ENCODE data around the gene MSL1. TPM values are rescaled to one million over a fixed set of nuclear protein-coding genes. Genes with fewer than 3 reads are reported as not detected.

Gene MSL1
- total and polyA plus RNA-seq, 2 of the 4 experiments (the other 2 are of a cell fraction) = 28.3 to 48.4 TPM

DNA sequence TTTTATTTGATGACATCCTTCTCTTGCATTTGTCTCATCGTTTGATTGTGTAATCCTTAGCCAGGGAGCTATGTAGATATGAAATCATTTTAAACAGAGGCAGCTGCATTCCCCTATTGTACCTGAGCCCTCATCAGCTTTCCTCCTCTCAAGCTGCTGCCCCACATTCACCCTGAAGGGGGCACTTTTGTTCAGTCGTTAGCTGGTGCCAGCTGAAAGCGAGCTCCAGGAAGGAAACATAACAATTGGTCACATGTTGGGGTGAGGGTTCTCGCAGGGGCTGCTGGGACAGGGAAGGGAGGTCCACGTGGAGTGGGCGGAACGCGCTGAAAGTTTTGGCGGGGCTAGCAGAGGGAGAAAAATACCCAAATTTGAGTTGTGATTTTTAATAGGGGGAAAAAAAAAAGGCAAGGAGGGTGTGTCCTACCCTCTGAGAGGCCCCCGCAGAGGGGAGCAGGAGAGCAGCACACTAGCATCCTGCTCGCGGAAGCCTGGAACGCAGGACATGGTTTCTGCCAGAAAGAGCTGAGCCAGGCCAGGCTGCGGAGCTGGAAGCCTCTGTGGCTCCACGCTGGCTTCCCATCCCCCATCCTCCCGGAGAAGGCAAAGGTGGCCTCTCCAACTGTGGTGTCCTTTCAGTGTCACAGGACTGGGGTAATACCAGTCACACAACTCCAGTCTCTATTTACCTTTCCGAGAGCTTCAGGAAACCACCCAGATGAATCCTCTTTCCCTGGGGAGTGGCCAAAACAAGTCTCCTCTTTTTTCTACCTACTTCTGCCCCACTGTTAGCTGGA is 8.5 kb upstream of the MSL1 start (continued):
- TF ChIP-seq RCOR1 (IDR thresholded peaks at IDR 0.05; ENCODE audit: insufficient replicate concordance, low read length) = no peak

DNA sequence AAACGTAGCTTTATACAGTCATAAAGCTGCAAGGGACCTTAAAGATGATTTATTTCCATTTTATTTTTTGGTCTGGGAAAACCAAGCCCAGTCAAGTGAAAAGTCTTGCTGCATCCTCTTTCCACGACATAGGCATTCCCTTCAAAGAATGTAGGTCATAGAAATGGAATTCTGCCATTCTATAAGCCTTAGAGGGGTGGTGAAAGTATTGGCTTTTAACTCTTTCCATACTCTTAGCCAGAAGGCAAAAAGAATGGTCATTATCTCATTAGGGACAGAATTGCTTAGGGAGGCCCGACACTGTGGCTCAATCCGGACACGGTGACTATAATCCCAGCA is 7.9 kb upstream of the MSL1 start:
- Histone ChIP-seq H3K79me1 (ENCODE audit: low read depth in 1 of 2, low read length in 2 of 2) (peaks cover 0 to 38% of the 10 kb centered on the region in 2 experiments; a peak in 2 of 4 replicates), H2BK20ac (ENCODE audit: low read depth, low read length) (peak overlapping the region; percentile 74), H2BK120ac (ENCODE audit: low read depth, low read length) (peak overlapping the region; percentile 81), H3K9ac (ENCODE audit: low read depth, low read length) (peak overlapping the region; percentile 71; the same call in 1 of the 2 replicates), H4K5ac (ENCODE audit: low read depth, low read length) (peak overlapping the region; percentile 66), H3K4me1 (ENCODE audit: control insufficient read depth, insufficient read depth, low read length) (peaks cover 33% of the 10 kb centered on the region), H2AFZ (replicated peaks; ENCODE audit: low read length, poor library complexity) (peak overlapping the region; percentile 76), H3K9me3 (ENCODE audit: control insufficient read depth, insufficient read depth, low read length) (no peaks in the 10 kb centered on the region), H3K23ac (ENCODE audit: low read depth, low read length) (peak overlapping the region; percentile 89), H3K9me1 (ENCODE audit: insufficient read depth, low read length) (peaks cover 12% of the 10 kb centered on the region; the same call in 1 of the 2 replicates), H2AK5ac (ENCODE audit: low read depth, low read length) (peak overlapping the region; percentile 94), H3K36me3 (ENCODE audit: control insufficient read depth, insufficient read depth, low read length) (no peaks in the 10 kb centered on the region), H4K20me1 (ENCODE audit: insufficient read depth, low read length) (peaks cover 5% of the 10 kb centered on the region; the same call in 1 of the 2 replicates), H2BK5ac (ENCODE audit: low read depth, low read length, poor library complexity, severe bottlenecking) (peak overlapping the region; percentile 78), H3K14ac (replicated peaks; ENCODE audit: low read depth, low read length) (peak overlapping the region; percentile 86), H4K8ac (ENCODE audit: low read depth in 2 of 2, low read length in 2 of 2) (peak overlapping the region; percentile 80 to 92), H3K4me3 (ENCODE audit: insufficient read depth, low read depth, low read length) (no peak overlapping the region; the same call in 1 of the 2 replicates), H3K4ac (ENCODE audit: low read depth, low read length) (peak overlapping the region; percentile 95), H2BK15ac (ENCODE audit: low read depth, low read length) (peak overlapping the region; percentile 77; the same call in 2 of the 3 replicates), H3K4me2 (ENCODE audit: low read depth, low read length) (peak overlapping the region; percentile 67), H2AK9ac (replicated peaks; ENCODE audit: low read depth, low read length, poor library complexity) (peak overlapping the region; percentile 89), H3K18ac (ENCODE audit: low read depth, low read length) (peak overlapping the region; percentile 43; the same call in 1 of the 2 replicates), H4K91ac (ENCODE audit: insufficient read depth, low read depth, low read length) (peak overlapping the region; percentile 93), H3K27me3 (ENCODE audit: control insufficient read depth, insufficient read depth, low read length) (no peaks in the 10 kb centered on the region), H3K27ac (ENCODE audit: insufficient read depth, low read length) (peak overlapping the region; percentile 90), H3K56ac (ENCODE audit: extremely low read depth, insufficient read depth, low read length) (peak overlapping the region; percentile 88)
- intact Hi-C loops (cut with micrococcal nuclease) (loop anchor here (1.0 to 2.0 kb wide), 4 partner anchors 8 to 177 kb away; partner anchors contain the start of gene CASC3), in situ Hi-C loops (cut with MboI; ENCODE audit: low sequenced_read_pairs) (no loop called here), dilution Hi-C loops (cut with HindIII; ENCODE audit: low sequenced_read_pairs, unreplicated experiment) (no loop called here)
- ChIA-PET POLR2A (ENCODE audit: unreplicated experiment) (interaction anchor here (0.9 to 1.3 kb wide), 2 partner anchors 10 to 11 kb away, joined by 3 to 5 read pairs; no protein-coding TSS in a partner anchor), CTCF (interaction anchor here (0.8 to 2.9 kb wide), 11 partner anchors 10 to 170 kb away, joined by 3 to 25 read pairs (median 5); no protein-coding TSS in a partner anchor)
- DNase-seq (peak; percentile 56), ATAC-seq (ENCODE audit: low read depth) (no peak)
- no TSS peak for BruUV-seq (replicated peaks)
- WGBS, 2 experiments (ENCODE audit: extremely low coverage in 2 of 2, insufficient read length in 1 of 2) = 60% methylated on average over 3 of the region's 5 CpGs; no CpG with 5 or more reads in 1 of the 2 experiments
- TF ChIP-seq MAFK (IDR thresholded peaks at IDR 0.05; ENCODE audit: low read depth, low read length) = no peak
- no peak for TF ChIP-seq NFE2L2 (IDR thresholded peaks at IDR 0.05; ENCODE audit: low read depth, low read length)
- TF ChIP-seq, protein P1, sequence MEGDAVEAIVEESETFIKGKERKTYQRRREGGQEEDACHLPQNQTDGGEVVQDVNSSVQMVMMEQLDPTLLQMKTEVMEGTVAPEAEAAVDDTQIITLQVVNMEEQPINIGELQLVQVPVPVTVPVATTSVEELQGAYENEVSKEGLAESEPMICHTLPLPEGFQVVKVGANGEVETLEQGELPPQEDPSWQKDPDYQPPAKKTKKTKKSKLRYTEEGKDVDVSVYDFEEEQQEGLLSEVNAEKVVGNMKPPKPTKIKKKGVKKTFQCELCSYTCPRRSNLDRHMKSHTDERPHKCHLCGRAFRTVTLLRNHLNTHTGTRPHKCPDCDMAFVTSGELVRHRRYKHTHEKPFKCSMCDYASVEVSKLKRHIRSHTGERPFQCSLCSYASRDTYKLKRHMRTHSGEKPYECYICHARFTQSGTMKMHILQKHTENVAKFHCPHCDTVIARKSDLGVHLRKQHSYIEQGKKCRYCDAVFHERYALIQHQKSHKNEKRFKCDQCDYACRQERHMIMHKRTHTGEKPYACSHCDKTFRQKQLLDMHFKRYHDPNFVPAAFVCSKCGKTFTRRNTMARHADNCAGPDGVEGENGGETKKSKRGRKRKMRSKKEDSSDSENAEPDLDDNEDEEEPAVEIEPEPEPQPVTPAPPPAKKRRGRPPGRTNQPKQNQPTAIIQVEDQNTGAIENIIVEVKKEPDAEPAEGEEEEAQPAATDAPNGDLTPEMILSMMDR (conservative IDR thresholded peaks at IDR 0.05; ENCODE audit: low read depth, low read length) = no peak
- no peak for TF ChIP-seq MAZ (IDR thresholded peaks at IDR 0.05; ENCODE audit: borderline replicate concordance, low read depth, low read length)
- no peak for TF ChIP-seq RAD21 (IDR thresholded peaks at IDR 0.05; ENCODE audit: low read length)
- TF ChIP-seq SMC3 (IDR thresholded peaks at IDR 0.05; ENCODE audit: low read depth, low read length) = no peak
- TF ChIP-seq CEBPB (IDR thresholded peaks at IDR 0.05; ENCODE audit: low read depth, low read length) = no peak
